ENCODE data around the gene COQ2. TPM values are rescaled to one million over a fixed set of nuclear protein-coding genes. Genes with fewer than 3 reads are reported as not detected.

The COQ2 gene
- total RNA-seq, 1 experiment from 2014 or later: 23.8 TPM

- ATAC-seq (no peak), DNase-seq (no peak)
- no peak overlapping the region for H3K4me2 ChIP-seq (ENCODE audit: low read length)
- no peaks in the 10 kb centered on the region for H3K79me2 ChIP-seq (ENCODE audit: low read length)
- ChIA-PET POLR2A (ENCODE audit: unreplicated experiment) (no interaction called here), CTCF (no interaction called here)
- H3K9me3 ChIP-seq (ENCODE audit: low read length): no peaks in the 10 kb centered on the region
- TF ChIP-seq, protein P1, sequence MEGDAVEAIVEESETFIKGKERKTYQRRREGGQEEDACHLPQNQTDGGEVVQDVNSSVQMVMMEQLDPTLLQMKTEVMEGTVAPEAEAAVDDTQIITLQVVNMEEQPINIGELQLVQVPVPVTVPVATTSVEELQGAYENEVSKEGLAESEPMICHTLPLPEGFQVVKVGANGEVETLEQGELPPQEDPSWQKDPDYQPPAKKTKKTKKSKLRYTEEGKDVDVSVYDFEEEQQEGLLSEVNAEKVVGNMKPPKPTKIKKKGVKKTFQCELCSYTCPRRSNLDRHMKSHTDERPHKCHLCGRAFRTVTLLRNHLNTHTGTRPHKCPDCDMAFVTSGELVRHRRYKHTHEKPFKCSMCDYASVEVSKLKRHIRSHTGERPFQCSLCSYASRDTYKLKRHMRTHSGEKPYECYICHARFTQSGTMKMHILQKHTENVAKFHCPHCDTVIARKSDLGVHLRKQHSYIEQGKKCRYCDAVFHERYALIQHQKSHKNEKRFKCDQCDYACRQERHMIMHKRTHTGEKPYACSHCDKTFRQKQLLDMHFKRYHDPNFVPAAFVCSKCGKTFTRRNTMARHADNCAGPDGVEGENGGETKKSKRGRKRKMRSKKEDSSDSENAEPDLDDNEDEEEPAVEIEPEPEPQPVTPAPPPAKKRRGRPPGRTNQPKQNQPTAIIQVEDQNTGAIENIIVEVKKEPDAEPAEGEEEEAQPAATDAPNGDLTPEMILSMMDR (conservative IDR thresholded peaks at IDR 0.05; ENCODE audit: low read depth, low read length): no peak
- TF ChIP-seq EZH2 (IDR thresholded peaks at IDR 0.05; ENCODE audit: low read length, unreplicated experiment): no peak
- TF ChIP-seq EZH2phosphoT487 (IDR thresholded peaks at IDR 0.05; ENCODE audit: borderline replicate concordance, low read length): no peak
- BruUV-seq (replicated peaks): no TSS peak
- no peak overlapping the region for H3K9ac ChIP-seq (ENCODE audit: low read length)
- no peaks in the 10 kb centered on the region for H4K20me1 ChIP-seq (ENCODE audit: low read length)
- H3K36me3 ChIP-seq (ENCODE audit: low read depth, low read length): no peaks in the 10 kb centered on the region
- H3K27me3 ChIP-seq (ENCODE audit: low read length): no peaks in the 10 kb centered on the region
- no peaks in the 10 kb centered on the region for H3K9me2 ChIP-seq (replicated peaks; ENCODE audit: low read length)
- no peaks in the 10 kb centered on the region for H3F3A ChIP-seq (ENCODE audit: low read length, unreplicated experiment)
- no peaks in the 10 kb centered on the region for H3K4me1 ChIP-seq (ENCODE audit: insufficient read depth, low read length)
- H2AFZ ChIP-seq (ENCODE audit: low read length): no peak overlapping the region
- no peak overlapping the region for H3K4me3 ChIP-seq (ENCODE audit: low read length)
- intact Hi-C loops (cut with micrococcal nuclease): no loop called here
- H3K27ac ChIP-seq (ENCODE audit: low read length): no peak overlapping the region
Observed at GRCh38 chr4:83323136-83323535, 38.5 kb upstream of the COQ2 start.

GRCh38 chr4:83320548-83320947 is 36.0 kb upstream of the COQ2 start:
- TF ChIP-seq, protein P1 (conservative IDR thresholded peaks at IDR 0.05; ENCODE audit: low read depth, low read length): no peak
- TF ChIP-seq EZH2 (IDR thresholded peaks at IDR 0.05; ENCODE audit: low read length, unreplicated experiment): no peak
- no peak for TF ChIP-seq EZH2phosphoT487 (IDR thresholded peaks at IDR 0.05; ENCODE audit: borderline replicate concordance, low read length)
- Histone ChIP-seq H3K79me2 (ENCODE audit: low read length) (no peaks in the 10 kb centered on the region), H3K36me3 (ENCODE audit: low read depth, low read length) (no peaks in the 10 kb centered on the region), H3K27ac (ENCODE audit: low read length) (no peak overlapping the region), H3F3A (ENCODE audit: low read length, unreplicated experiment) (no peaks in the 10 kb centered on the region), H2AFZ (ENCODE audit: low read length) (no peak overlapping the region), H3K9ac (ENCODE audit: low read length) (no peak overlapping the region), H3K9me2 (replicated peaks; ENCODE audit: low read length) (no peaks in the 10 kb centered on the region), H4K20me1 (ENCODE audit: low read length) (no peaks in the 10 kb centered on the region), H3K4me2 (ENCODE audit: low read length) (no peak overlapping the region), H3K4me3 (ENCODE audit: low read length) (no peak overlapping the region), H3K9me3 (ENCODE audit: low read length) (no peaks in the 10 kb centered on the region), H3K27me3 (ENCODE audit: low read length) (no peaks in the 10 kb centered on the region), H3K4me1 (ENCODE audit: insufficient read depth, low read length) (peaks cover 5% of the 10 kb centered on the region; the same call in 1 of the 2 replicates)
- no peak for ATAC-seq
- DNase-seq: peak; percentile 29
- BruUV-seq (replicated peaks): no TSS peak
- intact Hi-C loops (cut with micrococcal nuclease): no loop called here
- ChIA-PET CTCF (no interaction called here), POLR2A (ENCODE audit: unreplicated experiment) (no interaction called here)

GRCh38 chr4:83318666-83319065 is 34.1 kb upstream of the COQ2 start:
- intact Hi-C loops (cut with micrococcal nuclease): no loop called here
- no peak overlapping the region for H3K27ac ChIP-seq (ENCODE audit: low read length)
- no peaks in the 10 kb centered on the region for H3K9me2 ChIP-seq (replicated peaks; ENCODE audit: low read length)
- H3K9me3 ChIP-seq (ENCODE audit: low read length): no peaks in the 10 kb centered on the region
- no peak overlapping the region for H3K9ac ChIP-seq (ENCODE audit: low read length)
- no peak for DNase-seq
- no peak overlapping the region for H3K4me2 ChIP-seq (ENCODE audit: low read length)
- POLR2A ChIA-PET (ENCODE audit: unreplicated experiment): no interaction called here
- TF ChIP-seq, protein P1 (conservative IDR thresholded peaks at IDR 0.05; ENCODE audit: low read depth, low read length): no peak
- TF ChIP-seq EZH2phosphoT487 (IDR thresholded peaks at IDR 0.05; ENCODE audit: borderline replicate concordance, low read length) (no peak), EZH2 (IDR thresholded peaks at IDR 0.05; ENCODE audit: low read length, unreplicated experiment) (no peak)
- no peak overlapping the region for H2AFZ ChIP-seq (ENCODE audit: low read length)
- ATAC-seq: no peak
- no peaks in the 10 kb centered on the region for H4K20me1 ChIP-seq (ENCODE audit: low read length)
- H3K79me2 ChIP-seq (ENCODE audit: low read length): no peaks in the 10 kb centered on the region
- no peaks in the 10 kb centered on the region for H3F3A ChIP-seq (ENCODE audit: low read length, unreplicated experiment)
- no peak overlapping the region for H3K4me3 ChIP-seq (ENCODE audit: low read length)
- peaks cover 5% of the 10 kb centered on the region; the same call in 1 of the 2 replicates for H3K4me1 ChIP-seq (ENCODE audit: insufficient read depth, low read length)
- BruUV-seq (replicated peaks): no TSS peak
- H3K36me3 ChIP-seq (ENCODE audit: low read depth, low read length): no peaks in the 10 kb centered on the region
- H3K27me3 ChIP-seq (ENCODE audit: low read length): no peaks in the 10 kb centered on the region
- CTCF ChIA-PET: no interaction called here
